Glomerular visceral epithelial cell (primary cell): ENCODE data around the gene CNTN1.
"Not testable (repeated sequence)": the region's sequence is repeated elsewhere in the genome, so short reads cannot be mapped to it uniquely, and the experiment has no call there.

ENCODE experiments used
- DNase-seq: peaks from one replicate; pipeline ENCODE4 v3.0.0-alpha.2; 2016; ENCODE audit errors: extremely low spot score

The CNTN1 gene

GRCh38 chr12:40697566-40698259 is 5.5 kb downstream of the CNTN1 start:
- no peak for DNase-seq

GRCh38 chr12:40701756-40702155 is 9.5 kb downstream of the CNTN1 start:
- DNase-seq: no peak

- DNase-seq: no peak
These were observed 18.9 kb downstream of the CNTN1 start for GRCh38 chr12:40711121-40711520.

- no peak for DNase-seq
These were observed 22.4 kb downstream of the CNTN1 start for GRCh38 chr12:40714636-40715035.

GRCh38 chr12:40716037-40716436 is 23.8 kb downstream of the CNTN1 start:
- DNase-seq: no peak

- DNase-seq: no peak
These were observed 25.3 kb downstream of the CNTN1 start for GRCh38 chr12:40717576-40717975.

- DNase-seq: no peak
These were observed 26.7 kb downstream of the CNTN1 start for GRCh38 chr12:40718878-40719372.

- DNase-seq: no peak
These were observed 30.8 kb downstream of the CNTN1 start for GRCh38 chr12:40723001-40723400.

- DNase-seq: no peak
These were observed 34.1 kb downstream of the CNTN1 start for GRCh38 chr12:40726366-40726765.

- no peak for DNase-seq
These were observed 35.7 kb downstream of the CNTN1 start for GRCh38 chr12:40727774-40728483.

GRCh38 chr12:40730281-40730680 is 38.0 kb downstream of the CNTN1 start:
- DNase-seq: no peak

GRCh38 chr12:40733871-40734270 is 41.6 kb downstream of the CNTN1 start:
- no peak for DNase-seq

- no peak for DNase-seq
These were observed 42.0 kb downstream of the CNTN1 start for GRCh38 chr12:40734276-40734675.

GRCh38 chr12:40735551-40736230 is 43.5 kb downstream of the CNTN1 start:
- no peak for DNase-seq

- not testable (repeated sequence) for DNase-seq
These were observed 45.2 kb downstream of the CNTN1 start for GRCh38 chr12:40737416-40737815.

- DNase-seq: no peak
These were observed 46.6 kb downstream of the CNTN1 start for GRCh38 chr12:40738856-40739255.

GRCh38 chr12:40742041-40742440 is 49.8 kb downstream of the CNTN1 start:
- DNase-seq: no peak

GRCh38 chr12:40745386-40745785 is 53.1 kb downstream of the CNTN1 start:
- no peak for DNase-seq

- DNase-seq: no peak
These were observed 57.6 kb downstream of the CNTN1 start for GRCh38 chr12:40749863-40750262.

- no peak for DNase-seq
These were observed 59.8 kb downstream of the CNTN1 start for GRCh38 chr12:40752011-40752410.

- no peak for DNase-seq
These were observed 68.6 kb downstream of the CNTN1 start for GRCh38 chr12:40760821-40761220.

- no peak for DNase-seq
These were observed 69.8 kb downstream of the CNTN1 start for GRCh38 chr12:40762072-40762471.
